WTC11 (cell line): Measurements from ENCODE around the gene TUBD1.

Experiments
- ATF6 ChIP-seq: sonication (generic); formaldehyde crosslinking; IDR thresholded peaks from 2 replicates; pipeline ENCODE4 v1.8.1; 2023; ENCODE audit warnings: mild to moderate bottlenecking, missing genetic modification reagents
- FOXJ3 ChIP-seq: sonication (generic); formaldehyde crosslinking; IDR thresholded peaks from 2 replicates; pipeline ENCODE4 v1.9.0; 2021; ENCODE audit warnings: missing genetic modification reagents, mild to moderate bottlenecking, borderline replicate concordance
- FOXK1 ChIP-seq: sonication (generic); formaldehyde crosslinking; IDR thresholded peaks from 2 replicates; pipeline ENCODE4 v1.8.0; 2022; ENCODE audit warnings: mild to moderate bottlenecking, moderate library complexity, missing genetic modification reagents
- SP1 ChIP-seq: sonication (generic); formaldehyde crosslinking; conservative IDR thresholded peaks from 2 replicates; pipeline ENCODE4 v1.8.1; 2022; ENCODE audit warnings: missing genetic modification reagents
- TF ChIP-seq, protein P1 (sequence below): fragments of 200-600 bp; IDR thresholded peaks from 2 replicates; pipeline ENCODE4 v1.8.0; 2022; ENCODE audit warnings: antibody characterized with exemption
- TF ChIP-seq, protein P2 (sequence below): sonication (generic); formaldehyde crosslinking; IDR thresholded peaks from 2 replicates; pipeline ENCODE4 v1.8.0; 2022; ENCODE audit warnings: mild to moderate bottlenecking, missing genetic modification reagents

DNA sequence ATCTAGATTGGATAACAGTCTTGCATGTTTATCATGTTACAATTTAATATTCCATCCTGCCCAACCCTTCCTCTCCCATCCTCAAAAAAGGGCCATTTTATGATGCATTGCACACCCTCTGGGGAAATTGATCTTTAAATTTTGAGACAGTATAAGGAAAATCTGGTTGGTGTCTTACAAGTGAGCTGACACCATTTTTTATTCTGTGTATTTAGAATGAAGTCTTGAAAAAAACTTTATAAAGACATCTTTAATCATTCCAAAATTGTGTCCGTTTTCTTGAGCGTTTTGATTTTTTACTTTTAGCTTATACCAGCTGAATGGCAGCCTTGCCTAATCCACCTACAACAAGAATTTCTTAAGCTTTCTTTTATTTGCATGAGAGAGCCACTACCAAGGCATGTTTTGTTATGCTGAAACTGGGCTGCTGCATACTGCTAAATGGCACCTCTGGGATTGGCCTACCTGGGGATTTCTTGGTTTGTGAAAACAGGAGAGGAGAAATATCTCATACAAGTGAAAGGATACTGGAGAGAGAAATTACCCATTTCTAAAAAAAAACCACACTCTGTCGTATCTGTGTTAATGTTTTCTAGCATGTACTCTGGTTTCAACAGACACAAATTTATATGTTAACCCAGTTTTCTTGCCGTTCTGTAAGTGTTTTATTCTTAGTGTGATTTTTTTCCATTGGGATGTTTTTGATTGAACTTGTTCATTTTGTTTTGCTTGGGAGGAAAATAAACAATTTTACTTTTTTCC, 52.2 kb downstream of the TUBD1 start:
- TF ChIP-seq ATF6 (CRISPR knock-in tag) (no peak), FOXJ3 (CRISPR knock-in tag) (no peak), FOXK1 (CRISPR knock-in tag) (no peak), SP1 (no peak)
- TF ChIP-seq, protein P1, sequence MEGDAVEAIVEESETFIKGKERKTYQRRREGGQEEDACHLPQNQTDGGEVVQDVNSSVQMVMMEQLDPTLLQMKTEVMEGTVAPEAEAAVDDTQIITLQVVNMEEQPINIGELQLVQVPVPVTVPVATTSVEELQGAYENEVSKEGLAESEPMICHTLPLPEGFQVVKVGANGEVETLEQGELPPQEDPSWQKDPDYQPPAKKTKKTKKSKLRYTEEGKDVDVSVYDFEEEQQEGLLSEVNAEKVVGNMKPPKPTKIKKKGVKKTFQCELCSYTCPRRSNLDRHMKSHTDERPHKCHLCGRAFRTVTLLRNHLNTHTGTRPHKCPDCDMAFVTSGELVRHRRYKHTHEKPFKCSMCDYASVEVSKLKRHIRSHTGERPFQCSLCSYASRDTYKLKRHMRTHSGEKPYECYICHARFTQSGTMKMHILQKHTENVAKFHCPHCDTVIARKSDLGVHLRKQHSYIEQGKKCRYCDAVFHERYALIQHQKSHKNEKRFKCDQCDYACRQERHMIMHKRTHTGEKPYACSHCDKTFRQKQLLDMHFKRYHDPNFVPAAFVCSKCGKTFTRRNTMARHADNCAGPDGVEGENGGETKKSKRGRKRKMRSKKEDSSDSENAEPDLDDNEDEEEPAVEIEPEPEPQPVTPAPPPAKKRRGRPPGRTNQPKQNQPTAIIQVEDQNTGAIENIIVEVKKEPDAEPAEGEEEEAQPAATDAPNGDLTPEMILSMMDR: no peak
- TF ChIP-seq, protein P2, sequence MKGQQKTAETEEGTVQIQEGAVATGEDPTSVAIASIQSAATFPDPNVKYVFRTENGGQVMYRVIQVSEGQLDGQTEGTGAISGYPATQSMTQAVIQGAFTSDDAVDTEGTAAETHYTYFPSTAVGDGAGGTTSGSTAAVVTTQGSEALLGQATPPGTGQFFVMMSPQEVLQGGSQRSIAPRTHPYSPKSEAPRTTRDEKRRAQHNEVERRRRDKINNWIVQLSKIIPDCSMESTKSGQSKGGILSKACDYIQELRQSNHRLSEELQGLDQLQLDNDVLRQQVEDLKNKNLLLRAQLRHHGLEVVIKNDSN (CRISPR knock-in tag): no peak
